Chondrocyte (in vitro differentiated cells): Measurements from ENCODE around the gene PRRG3. TPM values are rescaled to one million over a fixed set of nuclear protein-coding genes. Genes with fewer than 3 reads are reported as not detected.

Experiments used
- DNase-seq: peaks from one replicate; pipeline ENCODE4 v3.0.0; 2021; ENCODE audit warnings: mixed read lengths, low spot score
- H3K27ac Mint-ChIP-seq: one replicate; pipeline ENCODE4 v1.8.0; 2021; ENCODE audit warnings: mild to moderate bottlenecking, moderate library complexity, mixed read lengths; ENCODE audit not compliant: unreplicated experiment
- H3K27me3 Mint-ChIP-seq: 2 replicates; pipeline ENCODE4 v1.8.0; 2021; ENCODE audit warnings: low read depth, mixed read lengths
- H3K36me3 Mint-ChIP-seq: 2 replicates; pipeline ENCODE4 v1.8.0; 2021; ENCODE audit warnings: low read depth, mixed read lengths
- H3K4me1 Mint-ChIP-seq: 2 replicates; pipeline ENCODE4 v1.8.0; 2021; ENCODE audit warnings: low read depth, mild to moderate bottlenecking, mixed read lengths
- H3K4me3 Mint-ChIP-seq: one replicate; pipeline ENCODE4 v1.8.0; 2021; ENCODE audit warnings: mild to moderate bottlenecking, moderate library complexity, mixed read lengths; ENCODE audit not compliant: unreplicated experiment
- H3K9me3 Mint-ChIP-seq: 2 replicates; pipeline ENCODE4 v1.8.0; 2021; ENCODE audit warnings: low read depth, mixed read lengths
- CTCF ChIP-seq: fragments of 200-600 bp; sonication (generic); IDR thresholded peaks from 2 replicates; pipeline ENCODE4 v1.5.0; 2021; ENCODE audit warnings: antibody characterized with exemption, mild to moderate bottlenecking, moderate library complexity
- long read RNA-seq: library from polyadenylated mRNA; stranded (forward); transcript quantifications from one replicate; pipeline ENCODE4 v2.0.0, GENCODE V29; 2021
- total RNA-seq: library from RNA; stranded (reverse); gene quantifications from 3 replicates; pipeline ENCODE4 v1.2.1, GENCODE V29; 2021

The PRRG3 gene
- not detected in 3 replicates for total RNA-seq
- long read RNA-seq, result 0 reads

GRCh38 chrX:151694661-151695582 lies at the start of gene PRRG3:
PRRG3 (plus strand) TSS chrX:151695458; CDS start chrX:151698815, 3,357 bp downstream.
- H3K4me3 Mint-ChIP-seq, result no peak within 1 kb of the TSS
- TF ChIP-seq CTCF, result no peak
- no peaks in the 10 kb centered on the region for H3K36me3 Mint-ChIP-seq
- DNase-seq, result no peak
- H3K4me1 Mint-ChIP-seq, result no peaks in the 10 kb centered on the region
- no peak within 1 kb of the TSS for H3K27ac Mint-ChIP-seq
- peaks cover 12% of the 10 kb centered on the region for H3K27me3 Mint-ChIP-seq
- peaks cover 19% of the 10 kb centered on the region for H3K9me3 Mint-ChIP-seq

- DNase-seq, result no peak
- H3K4me1 Mint-ChIP-seq, result no peaks in the 10 kb centered on the region
- peaks cover 2% of the 10 kb centered on the region for H3K27me3 Mint-ChIP-seq
- H3K36me3 Mint-ChIP-seq, result no peaks in the 10 kb centered on the region
- H3K4me3 Mint-ChIP-seq, result no peak overlapping the region
- TF ChIP-seq CTCF, result no peak
- peaks cover 18% of the 10 kb centered on the region for H3K9me3 Mint-ChIP-seq
- H3K27ac Mint-ChIP-seq, result no peak overlapping the region
Measured at GRCh38 chrX:151675121-151675746, 20.0 kb upstream of the PRRG3 start.

- H3K9me3 Mint-ChIP-seq, result peaks cover 22% of the 10 kb centered on the region
- no peaks in the 10 kb centered on the region for H3K4me1 Mint-ChIP-seq
- H3K4me3 Mint-ChIP-seq, result no peak overlapping the region
- H3K27ac Mint-ChIP-seq, result no peak overlapping the region
- H3K27me3 Mint-ChIP-seq, result peaks cover 2% of the 10 kb centered on the region
- DNase-seq, result no peak
- H3K36me3 Mint-ChIP-seq, result no peaks in the 10 kb centered on the region
- no peak for TF ChIP-seq CTCF
Measured at GRCh38 chrX:151676196-151676595, 19.1 kb upstream of the PRRG3 start.

- H3K4me3 Mint-ChIP-seq, result no peak overlapping the region
- no peak for DNase-seq
- no peak for TF ChIP-seq CTCF
- H3K27me3 Mint-ChIP-seq, result peaks cover 1% of the 10 kb centered on the region
- peaks cover 24% of the 10 kb centered on the region for H3K9me3 Mint-ChIP-seq
- H3K36me3 Mint-ChIP-seq, result no peaks in the 10 kb centered on the region
- H3K4me1 Mint-ChIP-seq, result no peaks in the 10 kb centered on the region
- no peak overlapping the region for H3K27ac Mint-ChIP-seq
Measured at GRCh38 chrX:151679798-151680402, 15.4 kb upstream of the PRRG3 start.

- H3K27ac Mint-ChIP-seq, result no peak overlapping the region
- no peaks in the 10 kb centered on the region for H3K4me1 Mint-ChIP-seq
- peaks cover 24% of the 10 kb centered on the region for H3K9me3 Mint-ChIP-seq
- TF ChIP-seq CTCF, result peak; percentile 65
- H3K36me3 Mint-ChIP-seq, result no peaks in the 10 kb centered on the region
- DNase-seq, result no peak
- H3K27me3 Mint-ChIP-seq, result peaks cover 1% of the 10 kb centered on the region
- no peak overlapping the region for H3K4me3 Mint-ChIP-seq
Measured at GRCh38 chrX:151680805-151681204, 14.5 kb upstream of the PRRG3 start.
